WERI-Rb-1 (cell line): ENCODE results near the gene PKNOX2.

Experiments used
- DNase-seq: peaks from one replicate; pipeline ENCODE4 v3.0.0-alpha.2; 2020
- H3K27ac ChIP-seq: fragments of 250-450 bp; sonication (Bioruptor Pico); 2 replicates; pipeline ENCODE4 v1.5.1; 2020; ENCODE audit warnings: mild to moderate bottlenecking, moderate library complexity
- H3K27me3 ChIP-seq: fragments of 250-450 bp; sonication (Bioruptor Pico); 2 replicates; pipeline ENCODE4 v1.5.1; 2021; ENCODE audit warnings: mild to moderate bottlenecking, low read depth, moderate library complexity; ENCODE audit not compliant: insufficient read depth, severe bottlenecking
- H3K36me3 ChIP-seq: fragments of 250-450 bp; sonication (Bioruptor Pico); 2 replicates; pipeline ENCODE4 v1.5.1; 2020; ENCODE audit warnings: mild to moderate bottlenecking, moderate library complexity
- H3K4me3 ChIP-seq: 2 replicates; pipeline ENCODE4 v1.5.1; 2011; ENCODE audit warnings: low read depth, mild to moderate bottlenecking, control low read depth, low read length
- H3K9me3 ChIP-seq: fragments of 250-450 bp; sonication (Bioruptor Pico); 2 replicates; pipeline ENCODE4 v1.5.1; 2021; ENCODE audit warnings: mild to moderate bottlenecking, moderate library complexity; ENCODE audit not compliant: severe bottlenecking
- TF ChIP-seq, protein P1 (sequence below): IDR thresholded peaks from 2 replicates; pipeline ENCODE4 v1.5.1; 2011; ENCODE audit warnings: low read depth, mild to moderate bottlenecking, control low read depth, inconsistent platforms, low read length

Gene PKNOX2

DNA sequence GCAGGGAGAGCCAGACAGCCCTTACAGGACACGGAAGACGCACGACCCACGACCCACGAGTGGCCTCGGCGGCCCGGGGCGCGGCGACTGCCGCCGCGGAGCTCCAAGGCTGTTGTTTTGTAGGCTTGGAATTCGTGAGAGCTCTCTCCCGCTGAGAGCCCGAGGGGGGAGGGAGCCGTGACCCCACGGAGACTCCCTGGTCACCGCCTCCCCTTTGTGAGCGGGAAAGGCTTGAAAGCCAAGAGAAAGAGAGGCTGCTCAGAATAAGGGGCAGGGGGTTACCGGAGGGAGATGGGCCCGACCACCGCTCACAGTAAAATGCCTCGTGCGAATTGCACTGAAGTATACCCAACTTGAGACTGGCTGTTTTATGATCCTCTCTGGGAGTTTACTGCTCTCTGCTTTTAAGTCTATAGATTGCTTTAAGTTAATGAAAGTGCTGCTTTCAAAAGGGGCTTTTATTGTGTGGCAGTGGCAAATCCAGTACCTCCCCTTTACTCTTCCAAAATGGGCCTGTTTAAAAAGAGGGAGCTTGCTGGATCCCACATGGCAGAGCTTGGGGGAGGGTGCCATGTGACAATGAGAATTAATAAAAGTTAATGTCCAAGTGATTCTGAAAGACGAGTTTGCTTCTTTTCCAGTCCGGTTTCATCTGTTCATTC, 2.9 kb downstream of the PKNOX2 start:
- H3K27ac ChIP-seq: peak overlapping the region; percentile 69

DNA sequence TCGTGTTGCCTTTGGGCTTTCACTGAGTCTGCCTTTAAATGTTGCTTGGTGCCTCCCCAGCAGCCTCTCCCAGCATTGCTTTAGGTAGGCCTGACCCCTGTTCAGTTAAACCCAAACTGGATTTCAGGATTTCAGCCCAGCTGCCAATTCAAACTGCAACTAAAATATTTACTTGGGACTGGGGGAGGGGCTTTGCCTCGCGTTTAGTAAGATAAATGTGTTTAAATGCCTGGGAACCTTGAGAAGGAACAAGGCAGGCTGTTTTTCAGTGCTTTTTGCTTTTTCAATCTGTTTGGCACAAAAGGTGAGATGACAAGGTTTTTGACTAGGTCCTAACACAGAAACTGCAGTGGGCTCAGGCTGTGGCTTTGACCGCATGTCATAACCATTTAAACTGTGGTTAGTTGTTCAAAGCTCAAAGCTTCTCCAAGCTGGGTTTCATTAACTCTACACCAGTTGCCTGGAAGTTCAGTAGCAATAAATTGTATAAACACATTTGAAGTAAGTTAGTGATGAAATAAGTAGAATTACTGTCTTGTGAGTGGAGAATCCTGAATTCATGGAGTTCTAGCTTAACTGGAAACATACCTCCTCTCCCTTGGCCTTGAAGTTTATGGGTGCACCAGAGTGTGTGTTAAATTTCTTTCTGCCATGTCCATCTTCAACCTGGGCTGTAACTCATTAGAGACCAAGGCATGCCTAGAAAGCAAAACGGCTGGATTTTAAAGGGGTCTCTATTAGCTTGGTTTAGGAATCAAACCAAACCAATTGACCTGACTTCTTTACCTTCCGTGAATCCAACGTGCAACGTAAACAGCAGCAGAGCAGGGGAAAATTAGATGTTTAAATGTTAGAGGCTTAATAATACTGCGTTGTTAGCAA, 3.6 kb downstream of the PKNOX2 start:
- H3K9me3 ChIP-seq: no peaks in the 10 kb centered on the region
- TF ChIP-seq, protein P1, sequence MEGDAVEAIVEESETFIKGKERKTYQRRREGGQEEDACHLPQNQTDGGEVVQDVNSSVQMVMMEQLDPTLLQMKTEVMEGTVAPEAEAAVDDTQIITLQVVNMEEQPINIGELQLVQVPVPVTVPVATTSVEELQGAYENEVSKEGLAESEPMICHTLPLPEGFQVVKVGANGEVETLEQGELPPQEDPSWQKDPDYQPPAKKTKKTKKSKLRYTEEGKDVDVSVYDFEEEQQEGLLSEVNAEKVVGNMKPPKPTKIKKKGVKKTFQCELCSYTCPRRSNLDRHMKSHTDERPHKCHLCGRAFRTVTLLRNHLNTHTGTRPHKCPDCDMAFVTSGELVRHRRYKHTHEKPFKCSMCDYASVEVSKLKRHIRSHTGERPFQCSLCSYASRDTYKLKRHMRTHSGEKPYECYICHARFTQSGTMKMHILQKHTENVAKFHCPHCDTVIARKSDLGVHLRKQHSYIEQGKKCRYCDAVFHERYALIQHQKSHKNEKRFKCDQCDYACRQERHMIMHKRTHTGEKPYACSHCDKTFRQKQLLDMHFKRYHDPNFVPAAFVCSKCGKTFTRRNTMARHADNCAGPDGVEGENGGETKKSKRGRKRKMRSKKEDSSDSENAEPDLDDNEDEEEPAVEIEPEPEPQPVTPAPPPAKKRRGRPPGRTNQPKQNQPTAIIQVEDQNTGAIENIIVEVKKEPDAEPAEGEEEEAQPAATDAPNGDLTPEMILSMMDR: no peak
- no peak overlapping the region for H3K4me3 ChIP-seq
- H3K27ac ChIP-seq: peak overlapping the region; percentile 69
- no peak for DNase-seq
- H3K36me3 ChIP-seq: no peaks in the 10 kb centered on the region
- H3K27me3 ChIP-seq: no peaks in the 10 kb centered on the region

More for the DNA sequence above, 2.9 kb downstream of the PKNOX2 start:
- peak overlapping the region; percentile 76 for H3K4me3 ChIP-seq
- no peaks in the 10 kb centered on the region for H3K27me3 ChIP-seq
- H3K9me3 ChIP-seq: no peaks in the 10 kb centered on the region
- peak; percentile 40 for DNase-seq
- no peaks in the 10 kb centered on the region for H3K36me3 ChIP-seq
- TF ChIP-seq, protein P1: no peak

DNA sequence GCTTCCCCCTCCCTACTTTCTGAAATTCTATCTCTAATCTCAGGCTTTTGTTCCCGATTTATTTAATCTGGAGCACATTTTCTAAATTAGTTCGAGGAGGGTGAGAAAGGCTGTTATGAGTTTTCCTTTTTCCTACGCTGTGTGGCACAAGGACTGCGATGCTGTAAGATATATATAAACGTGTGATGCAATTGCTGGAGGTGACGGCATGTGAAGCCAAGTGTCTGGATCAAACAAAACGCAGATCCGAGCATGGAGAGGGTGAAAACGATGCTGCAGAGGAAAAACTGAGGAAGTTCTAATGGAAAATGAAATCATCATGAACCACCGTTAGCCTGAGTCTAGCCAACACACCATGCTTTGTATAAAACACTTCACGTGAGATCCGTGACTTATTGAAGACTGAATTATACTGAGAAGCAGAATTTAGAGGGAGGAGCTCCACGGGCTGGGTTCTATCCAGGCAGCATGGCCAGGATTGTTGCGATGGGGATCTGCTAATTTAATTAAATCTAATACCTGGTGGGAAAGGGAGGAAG, 4.4 kb downstream of the PKNOX2 start:
- no peaks in the 10 kb centered on the region for H3K36me3 ChIP-seq
- TF ChIP-seq, protein P1: no peak
- no peaks in the 10 kb centered on the region for H3K9me3 ChIP-seq
- no peak overlapping the region for H3K4me3 ChIP-seq
- DNase-seq: peak; percentile 42
- H3K27me3 ChIP-seq: no peaks in the 10 kb centered on the region
- peak overlapping the region; percentile 69 for H3K27ac ChIP-seq

- H3K36me3 ChIP-seq: no peaks in the 10 kb centered on the region
- DNase-seq: peak; percentile 69
- H3K27me3 ChIP-seq: no peaks in the 10 kb centered on the region
- H3K27ac ChIP-seq: peak overlapping the region; percentile 69
- peak overlapping the region; percentile 8 for H3K4me3 ChIP-seq
- TF ChIP-seq, protein P1: no peak
- no peaks in the 10 kb centered on the region for H3K9me3 ChIP-seq
Measured at GRCh38 chr11:125170001-125170509, 5.5 kb downstream of the PKNOX2 start.

- Histone ChIP-seq H3K9me3 (no peaks in the 10 kb centered on the region), H3K36me3 (no peaks in the 10 kb centered on the region), H3K27ac (peak overlapping the region; percentile 69), H3K4me3 (no peak overlapping the region), H3K27me3 (no peaks in the 10 kb centered on the region)
- DNase-seq: peak; percentile 45
- TF ChIP-seq, protein P1: no peak
Measured at GRCh38 chr11:125170510-125171031, 6.0 kb downstream of the PKNOX2 start.
